Esophagus muscularis mucosa (tissue), 4 donors: Measurements from ENCODE around the gene SMOC1. TPM values are rescaled to one million over a fixed set of nuclear protein-coding genes. Genes with fewer than 3 reads are reported as not detected.

ENCODE experiments used
- DNase-seq: peaks from one replicate; pipeline ENCODE4 v3.0.0-alpha.2; 2017; ENCODE audit errors: extremely low spot score
- H3K27ac ChIP-seq, 4 donors: fragments of 200-600 bp; sonication (generic); replicated peaks in 1 of 4; 1 replicate in 3 of 4; 2 replicates in 1 of 4; pipeline ENCODE4 v1.5.1; 2016 to 2019; ENCODE audit warnings: mild to moderate bottlenecking in 1 of 4
- H3K27me3 ChIP-seq, 4 donors: fragments of 200-600 bp; sonication (generic); one replicate each; pipeline versions ENCODE4 v1.5.1 to v1.6.0; 2016 to 2019
- H3K36me3 ChIP-seq, 4 donors: fragments of 200-600 bp; sonication (generic); one replicate each; pipeline ENCODE4 v1.5.1; 2016 to 2019
- H3K4me1 ChIP-seq, 4 donors: fragments of 200-600 bp; sonication (generic); one replicate each; pipeline ENCODE4 v1.5.1; 2016 to 2019
- H3K4me3 ChIP-seq, 4 donors: fragments of 200-600 bp; sonication (generic); 1 replicate in 2 of 4; 2 replicates in 2 of 4; pipeline ENCODE4 v1.5.1; 2016 to 2019; ENCODE audit warnings: mild to moderate bottlenecking in 4 of 4, moderate library complexity in 1 of 4
- H3K9me3 ChIP-seq, 4 donors: fragments of 200-600 bp; sonication (generic); 1 replicate in 3 of 4; 2 replicates in 1 of 4; pipeline ENCODE4 v1.5.1; 2016 to 2019
- CTCF ChIP-seq, 3 experiments: fragments of 200-600 bp in 2 of 3; fragments of 450-650 bp in 1 of 3; sonication (generic) in 2 of 3; IDR thresholded peaks; one replicate each; pipeline ENCODE4 v1.5.1; 2017 to 2019; ENCODE audit warnings: antibody characterized with exemption in 3 of 3, mild to moderate bottlenecking in 2 of 3, moderate library complexity in 1 of 3
- EP300 ChIP-seq: sonication (generic); formaldehyde crosslinking; IDR thresholded peaks from one replicate; pipeline ENCODE4 v1.6.1; 2017; ENCODE audit warnings: antibody characterized with exemption
- POLR2A ChIP-seq: fragments of 450-650 bp; IDR thresholded peaks from one replicate; pipeline ENCODE4 v1.6.1; 2017; ENCODE audit warnings: antibody characterized with exemption, moderate library complexity, mild to moderate bottlenecking, low read depth
- POLR2AphosphoS5 ChIP-seq, 2 donors: sonication (generic); formaldehyde crosslinking; IDR thresholded peaks; one replicate each; pipeline ENCODE4 v1.6.1; 2017; ENCODE audit warnings: antibody characterized with exemption in 2 of 2
- WGBS: methylation state at CpG from one replicate; pipeline ENCODE4 v1.1.5; 2018; 5-methylcytosine and 5-hydroxymethylcytosine counted together
- intact Hi-C: fragments of 100-400 bp; cut with DNase I; formaldehyde crosslinking; loops from one replicate; pipeline ENCODE4 v1.15.1; 2023
- total RNA-seq, 4 donors: library from RNA; depleted of rRNA; stranded (reverse); fragments of >200 nt; gene quantifications; one replicate each; pipeline versions ENCODE4 v1.1.0 to v1.2.1, GENCODE V29; 2016

SMOC1 gene
- total RNA-seq, 4 donors from 2014 or later, result under 0.01 to 1.8 (median 0.51) TPM

- H3K4me3 ChIP-seq, result peak overlapping the region in 1 of 4 donors; percentile 48
- no peaks in the 10 kb centered on the region for H3K36me3 ChIP-seq
- H3K27ac ChIP-seq, result no peak overlapping the region
- H3K9me3 ChIP-seq, result no peaks in the 10 kb centered on the region
- H3K27me3 ChIP-seq, result no peaks in the 10 kb centered on the region
- WGBS, result 67% methylated on average over 2 of the region's 2 CpGs
- intact Hi-C loops, result no loop called here
- no peak for TF ChIP-seq EP300
- TF ChIP-seq POLR2A, result no peak
- no peak for TF ChIP-seq POLR2AphosphoS5 (IDR thresholded peaks at IDR 0.05)
- TF ChIP-seq CTCF (IDR thresholded peaks at IDR 0.05), result no peak
- H3K4me1 ChIP-seq, result peaks cover 3 to 20% (median 17%) of the 10 kb centered on the region in 4 donors
- no peak for DNase-seq
Measured at GRCh38 chr14:70018230-70018629, 139.0 kb downstream of the SMOC1 start.

GRCh38 chr14:70018713-70019211 is 139.5 kb downstream of the SMOC1 start:
- Histone ChIP-seq H3K4me3 (peak overlapping the region; percentile 14 to 48 (median 32)), H3K27ac (peak overlapping the region in 2 of 4 donors; percentile 38 to 57)
- DNase-seq, result no peak

GRCh38 chr14:70019695-70020094 is 140.5 kb downstream of the SMOC1 start:
- no peak overlapping the region for H3K4me3 ChIP-seq
- no peak for DNase-seq
- intact Hi-C loops, result no loop called here
- TF ChIP-seq POLR2AphosphoS5 (IDR thresholded peaks at IDR 0.05) (no peak), EP300 (no peak), POLR2A (no peak), CTCF (IDR thresholded peaks at IDR 0.05) (no peak)
- peaks cover 3 to 20% (median 17%) of the 10 kb centered on the region in 4 donors for H3K4me1 ChIP-seq
- H3K27me3 ChIP-seq, result no peaks in the 10 kb centered on the region
- H3K9me3 ChIP-seq, result no peaks in the 10 kb centered on the region
- no peaks in the 10 kb centered on the region for H3K36me3 ChIP-seq
- no peak overlapping the region for H3K27ac ChIP-seq

More at GRCh38 chr14:70018713-70019211, 139.5 kb downstream of the SMOC1 start:
- no peaks in the 10 kb centered on the region for H3K36me3 ChIP-seq
- H3K4me1 ChIP-seq, result peaks cover 3 to 20% (median 17%) of the 10 kb centered on the region in 4 donors
- TF ChIP-seq POLR2A (no peak), EP300 (no peak), CTCF (IDR thresholded peaks at IDR 0.05) (no peak), POLR2AphosphoS5 (IDR thresholded peaks at IDR 0.05) (no peak)
- no peaks in the 10 kb centered on the region for H3K27me3 ChIP-seq
- H3K9me3 ChIP-seq, result no peaks in the 10 kb centered on the region
- intact Hi-C loops, result no loop called here
- 18% methylated on average over 4 of the region's 9 CpGs for WGBS

GRCh38 chr14:70020352-70021170 is 141.3 kb downstream of the SMOC1 start:
- 68% methylated on average over 8 of the region's 8 CpGs for whole genome bisulfite sequencing
- H3K4me3 ChIP-seq, result no peak overlapping the region
- peaks cover 3 to 20% (median 17%) of the 10 kb centered on the region in 4 donors for H3K4me1 ChIP-seq
- H3K27ac ChIP-seq, result no peak overlapping the region
- no peak for DNase-seq
- H3K27me3 ChIP-seq, result no peaks in the 10 kb centered on the region
- TF ChIP-seq CTCF (IDR thresholded peaks at IDR 0.05) (no peak), POLR2AphosphoS5 (IDR thresholded peaks at IDR 0.05) (no peak), EP300 (no peak), POLR2A (no peak)
- H3K36me3 ChIP-seq, result no peaks in the 10 kb centered on the region
- H3K9me3 ChIP-seq, result no peaks in the 10 kb centered on the region
- intact Hi-C loops, result no loop called here
